ENCODE measurements around the gene ADGRB2. TPM values are rescaled to one million over a fixed set of nuclear protein-coding genes. Genes with fewer than 3 reads are reported as not detected.

Gene ADGRB2
- total RNA-seq, 1 experiment from 2014 or later: 10.9 TPM

DNA sequence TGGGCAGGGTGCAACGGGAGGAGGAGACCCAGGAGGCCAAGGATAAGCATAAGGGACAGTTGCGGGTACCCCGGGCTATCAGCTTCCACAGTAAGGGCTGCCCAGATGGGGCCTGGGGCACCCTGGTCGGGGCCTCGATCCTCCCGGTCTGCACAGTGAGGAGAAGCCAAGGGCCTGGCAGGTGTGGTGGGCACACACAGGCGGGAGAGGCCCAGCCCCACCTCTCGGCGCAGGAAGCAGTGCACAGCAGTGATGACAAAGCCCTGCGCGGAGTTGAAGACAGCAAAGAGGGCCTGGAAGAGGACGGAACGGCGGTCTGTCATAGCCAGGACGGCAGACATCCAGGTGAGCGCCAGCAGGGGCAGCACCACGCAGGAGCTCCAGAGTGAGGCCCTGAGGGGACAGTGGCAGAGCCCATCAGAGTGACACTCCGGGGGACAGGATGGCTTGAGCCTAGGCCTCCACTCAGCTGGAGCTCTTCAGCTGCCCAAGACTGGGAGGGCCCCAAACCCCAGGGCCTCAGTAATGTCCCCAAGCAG lies 31.3 kb downstream of the ADGRB2 start:
- Mint-ChIP-seq H3K27me3 (ENCODE audit: low read depth) (peaks cover 3% of the 10 kb centered on the region; the same call in 1 of the 2 replicates), H3K4me3 (no peak overlapping the region), H3K27ac (peak overlapping the region; percentile 4 to 78 (median 57); a peak in 4 of 7 replicates), H3K9me3 (no peaks in the 10 kb centered on the region), H3K36me3 (ENCODE audit: insufficient read depth in 1 of 3, low read depth in 3 of 3) (no peaks in the 10 kb centered on the region; a peak in 2 of 7 replicates), H3K4me1 (peaks cover 0 to 10% of the 10 kb centered on the region in 2 experiments; a peak in 2 of 4 replicates)
- Histone ChIP-seq H3K23me2 (ENCODE audit: insufficient read length, low read depth, low read length, poor library complexity, severe bottlenecking) (no peaks in the 10 kb centered on the region), H2BK15ac (ENCODE audit: low read depth, low read length) (no peak overlapping the region), H3K79me1 (ENCODE audit: insufficient read depth, low read depth, low read length, poor library complexity, severe bottlenecking) (no peaks in the 10 kb centered on the region), H3K9me3 (ENCODE audit: control insufficient read depth, low read depth, low read length) (no peaks in the 10 kb centered on the region), H2AK5ac (ENCODE audit: insufficient read length, low read length) (no peak overlapping the region), H3K27me3 (ENCODE audit: insufficient read depth, low read length) (no peaks in the 10 kb centered on the region), H3K4me2 (ENCODE audit: insufficient read depth, insufficient read length, low read length) (no peak overlapping the region), H2BK12ac (ENCODE audit: insufficient read length, low read depth, low read length) (no peak overlapping the region), H3K23ac (ENCODE audit: insufficient read length, low read depth, low read length) (no peak overlapping the region), H3K56ac (ENCODE audit: insufficient read length, low read depth, low read length) (no peak overlapping the region), H2BK20ac (ENCODE audit: low read depth, low read length, poor library complexity, severe bottlenecking) (no peak overlapping the region), H3K14ac (ENCODE audit: insufficient read depth, low read length) (no peak overlapping the region), H4K8ac (replicated peaks; ENCODE audit: insufficient read length, low read depth, low read length) (no peak overlapping the region), H2AFZ (ENCODE audit: low read length) (no peak overlapping the region), H3T11ph (ENCODE audit: low read length) (no peak overlapping the region), H3K4ac (ENCODE audit: low read depth, low read length) (no peak overlapping the region), H3K27ac (ENCODE audit: insufficient read length, low read depth, low read length) (no peak overlapping the region), H4K5ac (ENCODE audit: insufficient read length, low read depth, low read length) (no peak overlapping the region), H4K91ac (ENCODE audit: insufficient read length, low read depth, low read length) (no peak overlapping the region), H3K9ac (ENCODE audit: extremely low read depth, insufficient read length, low read length) (no peak overlapping the region), H3K4me1 (ENCODE audit: insufficient read depth, low read length) (no peaks in the 10 kb centered on the region), H4K20me1 (ENCODE audit: control insufficient read depth, insufficient read depth, insufficient read length) (no peaks in the 10 kb centered on the region), H2BK120ac (ENCODE audit: low read depth, low read length, poor library complexity, severe bottlenecking) (no peak overlapping the region), H3K79me2 (ENCODE audit: insufficient read depth, low read length) (no peaks in the 10 kb centered on the region), H3K18ac (ENCODE audit: insufficient read length, low read depth, low read length) (no peak overlapping the region), H2BK5ac (ENCODE audit: insufficient read length, low read length) (no peak overlapping the region)
- DNase-seq: no peak
- TF ChIP-seq, protein P1, sequence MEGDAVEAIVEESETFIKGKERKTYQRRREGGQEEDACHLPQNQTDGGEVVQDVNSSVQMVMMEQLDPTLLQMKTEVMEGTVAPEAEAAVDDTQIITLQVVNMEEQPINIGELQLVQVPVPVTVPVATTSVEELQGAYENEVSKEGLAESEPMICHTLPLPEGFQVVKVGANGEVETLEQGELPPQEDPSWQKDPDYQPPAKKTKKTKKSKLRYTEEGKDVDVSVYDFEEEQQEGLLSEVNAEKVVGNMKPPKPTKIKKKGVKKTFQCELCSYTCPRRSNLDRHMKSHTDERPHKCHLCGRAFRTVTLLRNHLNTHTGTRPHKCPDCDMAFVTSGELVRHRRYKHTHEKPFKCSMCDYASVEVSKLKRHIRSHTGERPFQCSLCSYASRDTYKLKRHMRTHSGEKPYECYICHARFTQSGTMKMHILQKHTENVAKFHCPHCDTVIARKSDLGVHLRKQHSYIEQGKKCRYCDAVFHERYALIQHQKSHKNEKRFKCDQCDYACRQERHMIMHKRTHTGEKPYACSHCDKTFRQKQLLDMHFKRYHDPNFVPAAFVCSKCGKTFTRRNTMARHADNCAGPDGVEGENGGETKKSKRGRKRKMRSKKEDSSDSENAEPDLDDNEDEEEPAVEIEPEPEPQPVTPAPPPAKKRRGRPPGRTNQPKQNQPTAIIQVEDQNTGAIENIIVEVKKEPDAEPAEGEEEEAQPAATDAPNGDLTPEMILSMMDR (conservative IDR thresholded peaks at IDR 0.05): peak; percentile 26; the same call in 1 of the 3 replicates
- WGBS (ENCODE audit: extremely low coverage, insufficient read length, low lambda C conversion rate): no CpG with 5 or more reads among the region's 18 CpGs
